Stimulated activated CD8-positive, alpha-beta memory T cell treated with anti-CD3 and anti-CD28 coated beads, Interleukin-12 subunit alpha, Interleukin-12 subunit beta, amount 100 ng/mL, for 24 hours (primary cell): ENCODE measurements around the gene PARD3B.

Source experiments
- DNase-seq: peaks from one replicate; pipeline ENCODE4 v3.0.0-alpha.2; 2020; ENCODE audit errors: extremely low read depth

PARD3B gene

GRCh38 chr2:204705243-204705932 lies 160.1 kb downstream of the PARD3B start:
- DNase-seq, result no peak

GRCh38 chr2:204706939-204707338 lies 161.7 kb downstream of the PARD3B start:
- DNase-seq, result no peak

GRCh38 chr2:204713211-204713610 lies 167.9 kb downstream of the PARD3B start:
- no peak for DNase-seq

GRCh38 chr2:204715361-204715760 lies 170.1 kb downstream of the PARD3B start:
- DNase-seq, result no peak

- no peak for DNase-seq
These were observed 172.3 kb downstream of the PARD3B start for GRCh38 chr2:204717591-204717990.

GRCh38 chr2:204718607-204719006 lies 173.3 kb downstream of the PARD3B start:
- no peak for DNase-seq

GRCh38 chr2:204720874-204721273 lies 175.6 kb downstream of the PARD3B start:
- no peak for DNase-seq

- DNase-seq, result no peak
These were observed 176.9 kb downstream of the PARD3B start for GRCh38 chr2:204722207-204722606.

GRCh38 chr2:204722691-204723090 lies 177.4 kb downstream of the PARD3B start:
- no peak for DNase-seq

GRCh38 chr2:204725693-204726360 lies 180.6 kb downstream of the PARD3B start:
- no peak for DNase-seq

- no peak for DNase-seq
These were observed 181.6 kb downstream of the PARD3B start for GRCh38 chr2:204726831-204727230.

GRCh38 chr2:204727368-204727767 lies 182.1 kb downstream of the PARD3B start:
- no peak for DNase-seq

GRCh38 chr2:204730603-204731002 lies 185.3 kb downstream of the PARD3B start:
- no peak for DNase-seq

- no peak for DNase-seq
These were observed 186.7 kb downstream of the PARD3B start for GRCh38 chr2:204732019-204732418.

GRCh38 chr2:204737296-204737695 lies 192.0 kb downstream of the PARD3B start:
- no peak for DNase-seq

- DNase-seq, result no peak
These were observed 193.4 kb downstream of the PARD3B start for GRCh38 chr2:204738721-204739120.

GRCh38 chr2:204743393-204743960 lies 198.2 kb downstream of the PARD3B start:
- DNase-seq, result no peak

- DNase-seq, result no peak
These were observed 199.2 kb downstream of the PARD3B start for GRCh38 chr2:204744506-204744905.

GRCh38 chr2:204748286-204748685 lies 203.0 kb downstream of the PARD3B start:
- DNase-seq, result no peak

- DNase-seq, result no peak
These were observed 204.0 kb downstream of the PARD3B start for GRCh38 chr2:204749319-204749718.

- DNase-seq, result no peak
These were observed 205.1 kb downstream of the PARD3B start for GRCh38 chr2:204750389-204750788.

GRCh38 chr2:204751472-204751871 lies 206.2 kb downstream of the PARD3B start:
- DNase-seq, result no peak

- no peak for DNase-seq
These were observed 208.6 kb downstream of the PARD3B start for GRCh38 chr2:204753841-204754240.
